PC-3 (cell line): ENCODE measurements around the gene GPA33. TPM values are rescaled to one million over a fixed set of nuclear protein-coding genes. Genes with fewer than 3 reads are reported as not detected.

Experiments
- ATAC-seq: fragments of 200-7000 bp; cut with Tn5 transposase; 2 replicates; pipeline ENCODE4 v1.9.1; 2020; ENCODE audit warnings: mild to moderate bottlenecking, moderate library complexity
- Bru-seq: library from RNA; stranded (reverse); fragments of 400-500 nt; gene quantifications from one replicate; lab custom pipeline; 2021; lab: Mats Ljungman, UMichigan
- BruChase-seq, 2 experiments: library from RNA; stranded (reverse); fragments of 400-500 nt; gene quantifications; one replicate each; lab custom pipeline; 2021; lab: Mats Ljungman, UMichigan
- BruUV-seq: library from RNA; stranded (reverse); fragments of 400-500 nt; replicated peaks from 2 replicates; lab custom pipeline; 2021; lab: Mats Ljungman, UMichigan
- CTCF ChIA-PET: fragments of 300-600 bp; sonication (Branson Sonifier 250); formaldehyde crosslinking; loops from one replicate; lab custom pipeline; 2022; ENCODE audit warnings: antibody characterized with exemption; lab: Charles Lee
- POLR2A ChIA-PET: fragments of 300-600 bp; sonication (Branson Sonifier 250); formaldehyde crosslinking; loops from one replicate; lab custom pipeline; 2022; ENCODE audit warnings: antibody characterized with exemption; ENCODE audit not compliant: unreplicated experiment; lab: Charles Lee
- DNase-seq: peaks from one replicate; pipeline ENCODE4 v3.0.0-alpha.2; 2015
- H2AFZ ChIP-seq: fragments of 300-600 bp; sonication (generic); 2 replicates; pipeline ENCODE4 v1.6.0; 2016; ENCODE audit warnings: antibody characterized with exemption, low read length
- H3F3A ChIP-seq: fragments of 300-600 bp; sonication (generic); one replicate; pipeline ENCODE4 v1.6.0; 2017; ENCODE audit warnings: antibody characterized with exemption, low read length, control low read depth, mild to moderate bottlenecking; ENCODE audit not compliant: unreplicated experiment
- H3K27ac ChIP-seq: fragments of 300-600 bp; sonication (generic); 2 replicates; pipeline ENCODE4 v1.5.1; 2016; ENCODE audit warnings: mild to moderate bottlenecking, low read length
- H3K27me3 ChIP-seq: fragments of 300-600 bp; sonication (generic); 2 replicates; pipeline ENCODE4 v1.6.1; 2016; ENCODE audit warnings: low read length, mixed read lengths
- H3K36me3 ChIP-seq: fragments of 300-600 bp; sonication (generic); 2 replicates; pipeline ENCODE4 v1.6.1; 2016; ENCODE audit warnings: low read depth, mixed run types, low read length, mixed read lengths
- H3K4me1 ChIP-seq: fragments of 300-600 bp; sonication (generic); 2 replicates; pipeline ENCODE4 v1.5.1; 2016; ENCODE audit warnings: low read length; ENCODE audit not compliant: insufficient read depth
- H3K4me2 ChIP-seq: fragments of 300-600 bp; sonication (generic); 2 replicates; pipeline ENCODE4 v1.6.0; 2016; ENCODE audit warnings: low read length
- H3K4me3 ChIP-seq: fragments of 300-600 bp; sonication (generic); 2 replicates; pipeline ENCODE4 v1.5.1; 2016; ENCODE audit warnings: mild to moderate bottlenecking, low read length, mixed read lengths
- H3K79me2 ChIP-seq: fragments of 300-600 bp; sonication (generic); 2 replicates; pipeline ENCODE4 v1.6.1; 2017; ENCODE audit warnings: low read length, mixed read lengths
- H3K9ac ChIP-seq: fragments of 300-600 bp; sonication (generic); 2 replicates; pipeline ENCODE4 v1.6.0; 2016; ENCODE audit warnings: mild to moderate bottlenecking, low read length
- H3K9me2 ChIP-seq: fragments of 300-600 bp; sonication (generic); replicated peaks from 2 replicates; pipeline ENCODE4 v1.6.1; 2016; ENCODE audit warnings: mixed run types, low read length, mixed read lengths
- H3K9me3 ChIP-seq: fragments of 300-600 bp; sonication (generic); 2 replicates; pipeline ENCODE4 v1.6.1; 2016; ENCODE audit warnings: low read length, mixed read lengths
- H4K20me1 ChIP-seq: fragments of 300-600 bp; sonication (generic); 2 replicates; pipeline ENCODE4 v1.6.1; 2016; ENCODE audit warnings: low read length, mixed read lengths
- EZH2 ChIP-seq: fragments of 300-600 bp; sonication (generic); IDR thresholded peaks from one replicate; pipeline ENCODE4 v1.6.1; 2017; ENCODE audit warnings: antibody characterized with exemption, mild to moderate bottlenecking, low read length; ENCODE audit not compliant: unreplicated experiment
- EZH2phosphoT487 ChIP-seq: fragments of 300-600 bp; sonication (generic); IDR thresholded peaks from 2 replicates; pipeline ENCODE4 v1.6.1; 2018; ENCODE audit warnings: mild to moderate bottlenecking, antibody characterized with exemption, low read length, borderline replicate concordance
- intact Hi-C: fragments of 100-400 bp; cut with micrococcal nuclease; formaldehyde crosslinking; loops from 2 replicates; pipeline ENCODE4 v1.9.0; 2023
- long read RNA-seq: library from polyadenylated mRNA; unstranded; transcript quantifications from one replicate; pipeline ENCODE4 v2.0.0, GENCODE V29; 2021; ENCODE audit not compliant: unreplicated experiment
- total RNA-seq: library from RNA; depleted of rRNA; stranded (reverse); fragments of >200 nt; gene quantifications from 2 replicates; pipeline ENCODE4 v1.2.3, GENCODE V29; 2014; rRNA removed
- TF ChIP-seq, protein P1 (sequence below): fragments of 300-600 bp; sonication (generic); conservative IDR thresholded peaks from 2 replicates; pipeline ENCODE4 v1.5.1; 2017; ENCODE audit warnings: antibody characterized with exemption, low read depth, mild to moderate bottlenecking, low read length

Gene GPA33
- 0.04 and 0.12 TPM in 2 replicates for total RNA-seq
- Bru-seq, nascent RNA, result percentile 5 among the genes with signal in this experiment
- not detected for BruChase-seq, experiment 1, labeled RNA remaining after a 6-hour chase
- BruChase-seq, experiment 2, labeled RNA remaining after a 2-hour chase, result not detected
- long read RNA-seq, result 0 reads

GRCh38 chr1:167090314-167090942 lies at the start of gene GPA33:
TSS of gene GPA33 (minus strand) at chr1:167090377. CDS start at chr1:167090287, 90 bp downstream.
- Histone ChIP-seq H3K79me2 (no peaks in the 10 kb centered on the region), H3K4me1 (peaks cover 12% of the 10 kb centered on the region), H3K27ac (no peak within 1 kb of the TSS), H2AFZ (no peak within 1 kb of the TSS), H4K20me1 (no peaks in the 10 kb centered on the region), H3K9me2 (no peaks in the 10 kb centered on the region), H3K27me3 (no peaks in the 10 kb centered on the region), H3K36me3 (no peaks in the 10 kb centered on the region), H3K4me3 (no peak within 1 kb of the TSS), H3F3A (no peaks in the 10 kb centered on the region), H3K4me2 (no peak within 1 kb of the TSS), H3K9ac (no peak within 1 kb of the TSS), H3K9me3 (no peaks in the 10 kb centered on the region)
- POLR2A ChIA-PET, result interaction anchor here (0.6 kb wide), 1 partner anchor 11 kb away, joined by 6 read pairs; no protein-coding TSS in a partner anchor
- no peak for DNase-seq
- no peak for ATAC-seq
- no peak for TF ChIP-seq EZH2
- TF ChIP-seq, protein P1, sequence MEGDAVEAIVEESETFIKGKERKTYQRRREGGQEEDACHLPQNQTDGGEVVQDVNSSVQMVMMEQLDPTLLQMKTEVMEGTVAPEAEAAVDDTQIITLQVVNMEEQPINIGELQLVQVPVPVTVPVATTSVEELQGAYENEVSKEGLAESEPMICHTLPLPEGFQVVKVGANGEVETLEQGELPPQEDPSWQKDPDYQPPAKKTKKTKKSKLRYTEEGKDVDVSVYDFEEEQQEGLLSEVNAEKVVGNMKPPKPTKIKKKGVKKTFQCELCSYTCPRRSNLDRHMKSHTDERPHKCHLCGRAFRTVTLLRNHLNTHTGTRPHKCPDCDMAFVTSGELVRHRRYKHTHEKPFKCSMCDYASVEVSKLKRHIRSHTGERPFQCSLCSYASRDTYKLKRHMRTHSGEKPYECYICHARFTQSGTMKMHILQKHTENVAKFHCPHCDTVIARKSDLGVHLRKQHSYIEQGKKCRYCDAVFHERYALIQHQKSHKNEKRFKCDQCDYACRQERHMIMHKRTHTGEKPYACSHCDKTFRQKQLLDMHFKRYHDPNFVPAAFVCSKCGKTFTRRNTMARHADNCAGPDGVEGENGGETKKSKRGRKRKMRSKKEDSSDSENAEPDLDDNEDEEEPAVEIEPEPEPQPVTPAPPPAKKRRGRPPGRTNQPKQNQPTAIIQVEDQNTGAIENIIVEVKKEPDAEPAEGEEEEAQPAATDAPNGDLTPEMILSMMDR, result no peak
- TF ChIP-seq EZH2phosphoT487, result no peak
- no TSS peak for BruUV-seq
- intact Hi-C loops, result no loop called here
- CTCF ChIA-PET, result no interaction called here

DNA sequence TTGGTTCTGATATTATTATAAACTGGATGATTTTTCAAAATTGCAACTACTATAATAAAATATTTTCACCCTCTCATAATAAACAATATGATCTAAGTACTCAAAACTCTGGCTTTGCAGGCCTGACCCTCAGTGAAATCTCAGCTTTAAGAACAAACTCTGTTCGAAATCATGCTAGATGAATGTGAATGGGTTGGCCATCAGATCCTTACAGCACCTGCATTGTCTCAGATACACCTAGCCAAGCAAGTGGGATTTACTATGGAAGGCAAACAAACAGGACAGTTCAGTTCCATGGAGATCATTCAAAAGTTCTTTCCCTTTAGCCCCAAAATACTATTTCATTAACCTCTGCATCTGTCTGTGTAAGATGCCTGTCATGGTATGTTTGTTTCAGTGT lies 48.5 kb upstream of the GPA33 start:
- DNase-seq, result no peak
- Histone ChIP-seq H3K9me3 (no peaks in the 10 kb centered on the region), H2AFZ (no peak overlapping the region), H3K9me2 (no peaks in the 10 kb centered on the region), H3K36me3 (no peaks in the 10 kb centered on the region), H3K4me1 (peaks cover 9% of the 10 kb centered on the region), H3K27me3 (no peaks in the 10 kb centered on the region), H4K20me1 (no peaks in the 10 kb centered on the region), H3K9ac (no peak overlapping the region), H3K4me3 (no peak overlapping the region), H3F3A (no peaks in the 10 kb centered on the region), H3K27ac (no peak overlapping the region), H3K79me2 (no peaks in the 10 kb centered on the region), H3K4me2 (no peak overlapping the region)
- POLR2A ChIA-PET, result no interaction called here
- intact Hi-C loops, result no loop called here
- BruUV-seq, result no TSS peak
- TF ChIP-seq, protein P1, result no peak
- TF ChIP-seq EZH2 (no peak), EZH2phosphoT487 (no peak)
- CTCF ChIA-PET, result interaction anchor here (0.7 kb wide), 1 partner anchor 69 kb away, joined by 4 read pairs; no protein-coding TSS in a partner anchor
- no peak for ATAC-seq
